HepG2 (cell line): ENCODE data around the gene FCHO1. TPM values are rescaled to one million over a fixed set of nuclear protein-coding genes. Genes with fewer than 3 reads are reported as not detected.
A peak's percentile ranks its signal among the peaks of the same experiment; 100 is the strongest.

Experiments
- AGO1 ChIP-seq: fragments of 200-400 bp; formaldehyde crosslinking; IDR thresholded peaks from 2 replicates; pipeline ENCODE4 v1.6.1; 2017; ENCODE audit warnings: mild to moderate bottlenecking, low read depth, low read length, moderate library complexity; ENCODE audit not compliant: poor library complexity, severe bottlenecking
- ETV6 ChIP-seq: sonication (generic); formaldehyde crosslinking; conservative IDR thresholded peaks from 2 replicates; pipeline ENCODE4 v1.4.0; 2020; ENCODE audit warnings: missing genetic modification reagents
- KDM4B ChIP-seq: sonication (generic); formaldehyde crosslinking; IDR thresholded peaks from 2 replicates; pipeline ENCODE4 v1.4.0; 2020; ENCODE audit warnings: missing genetic modification reagents
- MAZ ChIP-seq, 2 experiments: sonication (generic) in 1 of 2; formaldehyde crosslinking in 1 of 2; IDR thresholded peaks; 2 replicates each; pipeline versions ENCODE4 v1.5.0 to v1.6.1; 2012 to 2020; ENCODE audit warnings: low read depth in 2 of 2, mild to moderate bottlenecking in 2 of 2, borderline replicate concordance in 1 of 2, improper control_type of control experiment in 1 of 2, low read length in 1 of 2, missing genetic modification reagents in 1 of 2, moderate library complexity in 1 of 2
- SETDB1 ChIP-seq: sonication (generic); formaldehyde crosslinking; IDR thresholded peaks from 2 replicates; pipeline ENCODE4 v1.5.1; 2020; ENCODE audit warnings: missing genetic modification reagents, mild to moderate bottlenecking, borderline replicate concordance
- SP2 ChIP-seq: sonication (generic); formaldehyde crosslinking; IDR thresholded peaks from 2 replicates; pipeline ENCODE4 v1.5.1; 2020; ENCODE audit warnings: mild to moderate bottlenecking, missing genetic modification reagents
- U2AF2 ChIP-seq: fragments of 200-400 bp; formaldehyde crosslinking; IDR thresholded peaks from 2 replicates; pipeline ENCODE4 v1.6.1; 2017; ENCODE audit warnings: low read depth, mild to moderate bottlenecking, low read length
- ZNF619 ChIP-seq: sonication (generic); formaldehyde crosslinking; IDR thresholded peaks from 2 replicates; pipeline ENCODE4 v1.4.0; 2020; ENCODE audit warnings: mild to moderate bottlenecking, missing genetic modification reagents
- ZNF816 ChIP-seq: sonication (generic); formaldehyde crosslinking; IDR thresholded peaks from 2 replicates; pipeline ENCODE4 v1.8.0; 2022; ENCODE audit warnings: missing genetic modification reagents, mild to moderate bottlenecking, borderline replicate concordance
- polyA plus RNA-seq, 8 experiments: library from polyadenylated mRNA; depleted of rRNA in 3 of 8; stranded (reverse) in 7 of 8; unstranded in 1 of 8; fragments of >200 nt; fragmentation: Illumina TruSeq in 4 of 8; extraction: Trizol in 4 of 8; gene quantifications; 2 replicates each; pipeline versions ENCODE4 v1.2.1 to v1.2.3, GENCODE V29; 2011 to 2016; ENCODE audit warnings: low read depth in 4 of 8, missing spikeins in 1 of 8, mixed read lengths in 1 of 8; ENCODE audit not compliant: insufficient read depth in 1 of 8
- total RNA-seq, 5 experiments: library from RNA; depleted of rRNA; stranded (reverse); fragments of >200 nt; fragmentation: Illumina TruSeq; extraction: Trizol; gene quantifications; 2 replicates each; pipeline ENCODE4 v1.2.3, GENCODE V29; 2016; ENCODE audit warnings: low read depth in 1 of 5
- TF ChIP-seq, protein P1 (sequence below): IDR thresholded peaks from 2 replicates; pipeline ENCODE4 v1.6.1; 2016; ENCODE audit warnings: missing compliant biosample characterization, missing genetic modification reagents, borderline replicate concordance
- TF ChIP-seq, protein P2 (sequence below): sonication (generic); formaldehyde crosslinking; IDR thresholded peaks from 2 replicates; pipeline ENCODE4 v1.5.1; 2020; ENCODE audit warnings: mild to moderate bottlenecking, missing genetic modification reagents, moderate library complexity
- TF ChIP-seq, protein P3 (sequence below): sonication (generic); formaldehyde crosslinking; IDR thresholded peaks from 2 replicates; pipeline ENCODE4 v1.4.0; 2020; ENCODE audit warnings: mild to moderate bottlenecking, missing genetic modification reagents

FCHO1 gene
- total and polyA plus RNA-seq, 2 of the 13 experiments (the other 11 are each of a cell fraction or from before 2014, with no cell fraction given) = 1.3 to 3.1 TPM

DNA sequence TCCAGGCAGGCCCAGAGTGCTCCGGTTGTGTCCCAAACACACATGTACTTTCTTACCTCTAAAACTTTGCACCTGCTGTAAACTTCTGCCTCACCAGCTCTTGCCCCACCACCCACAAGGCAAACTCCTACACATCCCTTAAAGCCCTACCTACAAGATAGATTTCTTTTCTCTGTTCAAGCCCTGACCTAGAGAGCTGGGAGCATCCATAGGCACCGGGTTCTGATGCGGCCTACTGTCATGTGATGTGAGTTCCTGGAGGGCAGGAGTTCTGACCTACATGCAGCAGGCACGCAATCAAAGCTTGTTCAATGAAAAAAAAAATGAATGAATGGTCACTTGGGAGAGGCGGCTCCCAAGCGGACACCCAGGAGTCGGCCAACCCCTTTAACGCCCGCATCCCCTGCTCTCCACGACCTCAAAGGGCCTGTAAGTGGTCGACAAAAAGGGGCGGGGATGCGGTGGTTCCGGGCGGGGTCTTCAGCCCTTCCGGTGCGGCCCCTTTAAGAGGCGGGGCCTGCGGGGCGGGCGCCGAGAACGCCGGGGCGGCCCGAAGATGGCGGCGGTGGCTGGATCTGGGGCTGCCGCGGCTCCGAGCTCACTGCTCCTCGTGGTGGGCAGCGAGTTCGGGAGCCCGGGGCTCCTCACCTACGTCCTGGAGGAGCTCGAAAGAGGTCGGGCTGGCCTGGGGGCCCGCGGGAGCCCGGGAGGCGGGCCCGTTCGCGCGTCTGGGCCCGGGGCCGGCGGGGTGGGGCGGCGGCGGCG is 32.1 kb upstream of the FCHO1 start, which contains the start of gene MAP1S (continued):
- TF ChIP-seq, protein P1, sequence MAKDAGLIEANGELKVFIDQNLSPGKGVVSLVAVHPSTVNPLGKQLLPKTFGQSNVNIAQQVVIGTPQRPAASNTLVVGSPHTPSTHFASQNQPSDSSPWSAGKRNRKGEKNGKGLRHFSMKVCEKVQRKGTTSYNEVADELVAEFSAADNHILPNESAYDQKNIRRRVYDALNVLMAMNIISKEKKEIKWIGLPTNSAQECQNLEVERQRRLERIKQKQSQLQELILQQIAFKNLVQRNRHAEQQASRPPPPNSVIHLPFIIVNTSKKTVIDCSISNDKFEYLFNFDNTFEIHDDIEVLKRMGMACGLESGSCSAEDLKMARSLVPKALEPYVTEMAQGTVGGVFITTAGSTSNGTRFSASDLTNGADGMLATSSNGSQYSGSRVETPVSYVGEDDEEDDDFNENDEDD (CRISPR knock-in tag) = peak; percentile 23; the same call in 1 of the 2 replicates
- no peak for TF ChIP-seq AGO1
- TF ChIP-seq U2AF2 = no peak
- TF ChIP-seq, protein P2, sequence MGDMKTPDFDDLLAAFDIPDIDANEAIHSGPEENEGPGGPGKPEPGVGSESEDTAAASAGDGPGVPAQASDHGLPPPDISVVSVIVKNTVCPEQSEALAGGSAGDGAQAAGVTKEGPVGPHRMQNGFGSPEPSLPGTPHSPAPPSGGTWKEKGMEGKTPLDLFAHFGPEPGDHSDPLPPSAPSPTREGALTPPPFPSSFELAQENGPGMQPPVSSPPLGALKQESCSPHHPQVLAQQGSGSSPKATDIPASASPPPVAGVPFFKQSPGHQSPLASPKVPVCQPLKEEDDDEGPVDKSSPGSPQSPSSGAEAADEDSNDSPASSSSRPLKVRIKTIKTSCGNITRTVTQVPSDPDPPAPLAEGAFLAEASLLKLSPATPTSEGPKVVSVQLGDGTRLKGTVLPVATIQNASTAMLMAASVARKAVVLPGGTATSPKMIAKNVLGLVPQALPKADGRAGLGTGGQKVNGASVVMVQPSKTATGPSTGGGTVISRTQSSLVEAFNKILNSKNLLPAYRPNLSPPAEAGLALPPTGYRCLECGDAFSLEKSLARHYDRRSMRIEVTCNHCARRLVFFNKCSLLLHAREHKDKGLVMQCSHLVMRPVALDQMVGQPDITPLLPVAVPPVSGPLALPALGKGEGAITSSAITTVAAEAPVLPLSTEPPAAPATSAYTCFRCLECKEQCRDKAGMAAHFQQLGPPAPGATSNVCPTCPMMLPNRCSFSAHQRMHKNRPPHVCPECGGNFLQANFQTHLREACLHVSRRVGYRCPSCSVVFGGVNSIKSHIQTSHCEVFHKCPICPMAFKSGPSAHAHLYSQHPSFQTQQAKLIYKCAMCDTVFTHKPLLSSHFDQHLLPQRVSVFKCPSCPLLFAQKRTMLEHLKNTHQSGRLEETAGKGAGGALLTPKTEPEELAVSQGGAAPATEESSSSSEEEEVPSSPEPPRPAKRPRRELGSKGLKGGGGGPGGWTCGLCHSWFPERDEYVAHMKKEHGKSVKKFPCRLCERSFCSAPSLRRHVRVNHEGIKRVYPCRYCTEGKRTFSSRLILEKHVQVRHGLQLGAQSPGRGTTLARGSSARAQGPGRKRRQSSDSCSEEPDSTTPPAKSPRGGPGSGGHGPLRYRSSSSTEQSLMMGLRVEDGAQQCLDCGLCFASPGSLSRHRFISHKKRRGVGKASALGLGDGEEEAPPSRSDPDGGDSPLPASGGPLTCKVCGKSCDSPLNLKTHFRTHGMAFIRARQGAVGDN = peak; percentile 69
- TF ChIP-seq KDM4B = no peak
- TF ChIP-seq SP2 (CRISPR knock-in tag) = no peak
- TF ChIP-seq ZNF816 (CRISPR knock-in tag) = no peak
- TF ChIP-seq ETV6 (CRISPR knock-in tag) = no peak
- TF ChIP-seq, protein P3, sequence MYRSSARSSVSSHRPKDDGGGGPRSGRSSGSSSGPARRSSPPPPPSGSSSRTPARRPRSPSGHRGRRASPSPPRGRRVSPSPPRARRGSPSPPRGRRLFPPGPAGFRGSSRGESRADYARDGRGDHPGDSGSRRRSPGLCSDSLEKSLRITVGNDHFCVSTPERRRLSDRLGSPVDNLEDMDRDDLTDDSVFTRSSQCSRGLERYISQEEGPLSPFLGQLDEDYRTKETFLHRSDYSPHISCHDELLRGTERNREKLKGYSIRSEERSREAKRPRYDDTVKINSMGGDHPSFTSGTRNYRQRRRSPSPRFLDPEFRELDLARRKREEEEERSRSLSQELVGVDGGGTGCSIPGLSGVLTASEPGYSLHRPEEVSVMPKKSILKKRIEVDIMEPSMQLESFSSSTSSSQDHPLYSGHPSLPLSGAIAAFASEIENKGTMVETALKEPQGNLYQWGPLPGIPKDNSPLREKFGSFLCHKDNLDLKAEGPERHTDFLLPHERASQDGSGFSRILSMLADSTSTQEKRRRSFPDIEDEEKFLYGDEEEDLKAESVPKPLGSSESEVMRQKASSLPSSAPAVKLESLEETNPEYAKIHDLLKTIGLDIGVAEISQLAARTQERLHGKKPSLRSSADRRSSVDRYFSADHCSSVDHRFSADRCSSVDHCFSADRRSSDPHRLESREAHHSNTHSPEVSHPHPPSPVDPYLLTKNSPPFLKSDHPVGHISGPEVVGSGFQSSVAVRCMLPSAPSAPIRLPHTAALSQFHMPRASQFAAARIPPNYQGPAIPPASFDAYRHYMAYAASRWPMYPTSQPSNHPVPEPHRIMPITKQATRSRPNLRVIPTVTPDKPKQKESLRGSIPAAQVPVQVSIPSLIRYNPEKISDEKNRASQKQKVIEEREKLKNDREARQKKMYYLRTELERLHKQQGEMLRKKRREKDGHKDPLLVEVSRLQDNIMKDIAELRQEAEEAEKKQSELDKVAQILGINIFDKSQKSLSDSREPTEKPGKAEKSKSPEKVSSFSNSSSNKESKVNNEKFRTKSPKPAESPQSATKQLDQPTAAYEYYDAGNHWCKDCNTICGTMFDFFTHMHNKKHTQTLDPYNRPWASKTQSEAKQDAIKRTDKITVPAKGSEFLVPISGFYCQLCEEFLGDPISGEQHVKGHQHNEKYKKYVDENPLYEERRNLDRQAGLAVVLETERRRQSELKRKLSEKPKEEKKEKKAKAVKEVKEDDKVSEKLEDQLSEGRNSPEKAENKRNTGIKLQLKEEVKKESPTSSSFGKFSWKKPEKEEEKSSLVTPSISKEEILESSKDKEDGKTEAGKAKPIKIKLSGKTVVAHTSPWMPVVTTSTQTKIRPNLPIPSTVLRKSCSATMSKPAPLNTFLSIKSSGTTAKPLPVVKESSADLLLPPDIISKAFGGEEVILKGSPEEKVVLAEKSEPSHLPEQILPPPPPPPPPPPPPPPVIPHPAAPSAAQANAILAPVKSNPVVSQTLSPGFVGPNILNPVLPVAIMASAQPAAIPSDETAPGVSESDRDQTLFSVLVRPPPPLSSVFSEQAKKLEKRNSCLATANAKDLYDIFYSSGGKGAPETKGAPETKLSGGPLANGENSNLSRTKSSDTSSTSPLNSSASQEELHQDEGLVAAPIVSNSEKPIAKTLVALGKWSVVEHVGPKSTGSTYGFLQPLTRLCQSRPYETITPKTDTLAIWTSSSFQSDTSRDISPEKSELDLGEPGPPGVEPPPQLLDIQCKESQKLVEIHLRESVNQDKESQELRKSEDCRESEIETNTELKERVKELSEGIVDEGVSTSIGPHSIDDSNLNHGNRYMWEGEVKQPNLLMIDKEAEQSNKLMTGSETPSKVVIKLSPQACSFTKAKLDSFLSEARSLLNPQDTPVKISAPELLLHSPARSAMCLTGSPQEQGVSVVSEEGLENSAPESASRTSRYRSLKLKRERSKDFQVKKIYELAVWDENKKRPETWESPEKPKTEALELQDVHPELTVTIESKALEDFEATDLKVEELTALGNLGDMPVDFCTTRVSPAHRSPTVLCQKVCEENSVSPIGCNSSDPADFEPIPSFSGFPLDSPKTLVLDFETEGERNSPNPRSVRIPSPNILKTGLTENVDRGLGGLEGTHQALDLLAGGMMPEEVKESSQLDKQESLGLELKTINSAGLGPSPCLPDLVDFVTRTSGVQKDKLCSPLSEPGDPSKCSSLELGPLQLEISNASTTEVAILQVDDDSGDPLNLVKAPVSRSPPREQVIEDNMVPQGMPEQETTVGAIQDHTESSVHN = no peak
- no peak for TF ChIP-seq SETDB1 (CRISPR knock-in tag)
- no peak for TF ChIP-seq MAZ (IDR thresholded peaks at IDR 0.05; ENCODE audit: borderline replicate concordance, low read depth, low read length)
- peak; percentile 7; the same call in 1 of the 2 replicates for TF ChIP-seq MAZ (CRISPR knock-in tag; IDR thresholded peaks at IDR 0.05; ENCODE audit: low read depth)
- TF ChIP-seq ZNF619 (CRISPR knock-in tag) = no peak
